Neural cell (in vitro differentiated cells): ENCODE data around the gene FAM78B.

Experiments used
- CTCF ChIP-seq: fragments of 450-650 bp; IDR thresholded peaks from 2 replicates; pipeline ENCODE4 v1.5.1; 2014; ENCODE audit warnings: antibody characterized with exemption, mild to moderate bottlenecking, moderate library complexity; ENCODE audit not compliant: poor library complexity, severe bottlenecking
- EP300 ChIP-seq: fragments of 450-650 bp; conservative IDR thresholded peaks from 2 replicates; pipeline ENCODE4 v1.6.1; 2014; ENCODE audit warnings: antibody characterized with exemption, mild to moderate bottlenecking, moderate library complexity; ENCODE audit not compliant: poor library complexity, severe bottlenecking
- EZH2 ChIP-seq: fragments of 200-600, 300-800 bp; shearing (Covaris generic), sonication (generic); IDR thresholded peaks from 2 replicates; pipeline ENCODE4 v1.6.1; 2014; ENCODE audit warnings: antibody characterized with exemption, low read length, borderline replicate concordance, mild to moderate bottlenecking; ENCODE audit not compliant: insufficient read depth, poor library complexity, severe bottlenecking
- POLR2AphosphoS5 ChIP-seq: IDR thresholded peaks from 2 replicates; pipeline ENCODE4 v1.6.1; 2012
- REST ChIP-seq: IDR thresholded peaks from 2 replicates; pipeline ENCODE4 v1.6.1; 2012; ENCODE audit warnings: borderline replicate concordance
- TAF1 ChIP-seq: IDR thresholded peaks from 2 replicates; pipeline ENCODE4 v1.6.1; 2012; ENCODE audit warnings: low read depth

- TF ChIP-seq CTCF (no peak), TAF1 (no peak), EZH2 (no peak), POLR2AphosphoS5 (no peak), REST (no peak), EP300 (no peak)
These were observed 49.0 kb downstream of the FAM78B start for GRCh38 chr1:166117776-166118175.
